H1 (cell line): ENCODE measurements around the gene PCDH9. TPM values are rescaled to one million over a fixed set of nuclear protein-coding genes. Genes with fewer than 3 reads are reported as not detected.

Experiments
- ATF2 ChIP-seq: IDR thresholded peaks from 2 replicates; pipeline ENCODE4 v1.6.1; 2012; ENCODE audit warnings: low read length, inconsistent platforms
- CBX5 ChIP-seq: fragments of 300-800, 300-1000 bp; sonication (generic); IDR thresholded peaks from 2 replicates; pipeline ENCODE4 v1.7.1; 2016; ENCODE audit warnings: antibody characterized with exemption, low read length, low read depth
- CHD7 ChIP-seq: fragments of 300-600 bp; sonication (generic); IDR thresholded peaks from 2 replicates; pipeline ENCODE4 v1.7.1; 2012; ENCODE audit warnings: low read length, moderate library complexity, mild to moderate bottlenecking, inconsistent platforms; ENCODE audit not compliant: insufficient replicate concordance
- CTCF ChIP-seq, 3 experiments: IDR thresholded peaks; 1 replicate in 2 of 3; 2 replicates in 1 of 3; pipeline versions ENCODE4 v1.5.1 to v1.6.1; 2011; ENCODE audit warnings: low read length in 3 of 3, mild to moderate bottlenecking in 3 of 3, inconsistent platforms in 2 of 3, low read depth in 1 of 3, moderate library complexity in 1 of 3; ENCODE audit not compliant: insufficient read depth in 1 of 3; ENCODE audit errors: control extremely low read depth in 1 of 3
- MAFK ChIP-seq: IDR thresholded peaks from 2 replicates; pipeline ENCODE4 v1.6.1; 2012; ENCODE audit warnings: low read depth, mild to moderate bottlenecking, improper control_type of control experiment, low read length
- RNF2 ChIP-seq: fragments of 200-900, 300-1000 bp; sonication (generic); IDR thresholded peaks from 2 replicates; pipeline ENCODE4 v1.7.1; 2016; ENCODE audit warnings: borderline replicate concordance, low read depth, mild to moderate bottlenecking, antibody characterized with exemption, low read length; ENCODE audit not compliant: poor library complexity, severe bottlenecking; ENCODE audit errors: missing control alignments
- polyA plus RNA-seq, 7 experiments: library from polyadenylated mRNA; depleted of rRNA in 3 of 7; stranded (reverse) in 5 of 7; unstranded in 2 of 7; fragments of >200 nt in 5 of 7; fragments of 200-250 nt in 2 of 7; gene quantifications; 1 replicate in 5 of 7; 2 replicates in 1 of 7; 4 replicates in 1 of 7; pipeline versions ENCODE4 v1.2.1 to v1.2.3, GENCODE V29; 2011 to 2013; ENCODE audit warnings: missing spikeins in 2 of 7, mixed read lengths in 2 of 7
- total RNA-seq: library from RNA; stranded (reverse); fragmentation: NEBNext Ultra II Directional; extraction: Animal tissue kit (Norgen Biotek cat#: 25700); gene quantifications from 2 replicates; pipeline ENCODE4 v1.2.1, GENCODE V29; 2021

The PCDH9 gene
- total and polyA plus RNA-seq, 2 of the 8 experiments (the other 6 are each of a cell fraction or from before 2014, with no cell fraction given): 0.12 to 0.60 TPM

DNA sequence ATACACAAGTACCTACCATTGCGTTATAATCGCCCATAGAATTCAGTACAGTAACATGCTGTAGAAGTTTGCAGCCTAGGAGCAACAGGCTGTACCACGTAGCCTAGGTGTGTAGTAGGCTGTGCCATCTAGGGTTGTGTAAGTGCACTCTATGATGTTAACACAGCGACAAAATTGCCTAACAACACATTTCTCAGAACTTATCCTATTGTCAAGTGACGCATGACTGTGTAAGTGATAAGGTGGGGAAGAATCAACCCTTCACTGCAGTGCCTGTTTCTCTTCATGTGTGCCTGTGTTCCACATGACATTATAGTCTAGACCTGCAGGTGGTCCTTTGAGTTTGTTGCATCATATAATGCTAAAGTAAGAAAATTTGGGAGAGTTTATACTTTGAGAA, 94.0 kb downstream of the PCDH9 start (continued):
- TF ChIP-seq CHD7: no peak
- TF ChIP-seq ATF2: no peak
- no peak for TF ChIP-seq MAFK
- TF ChIP-seq CTCF (IDR thresholded peaks at IDR 0.05; ENCODE audit: control extremely low read depth in 1 of 3, insufficient read depth in 1 of 3, low read depth in 1 of 3, low read length in 3 of 3): no peak
- no peak for TF ChIP-seq RNF2
- TF ChIP-seq CBX5: no peak
